ENCODE results near the gene NRF1.

DNA sequence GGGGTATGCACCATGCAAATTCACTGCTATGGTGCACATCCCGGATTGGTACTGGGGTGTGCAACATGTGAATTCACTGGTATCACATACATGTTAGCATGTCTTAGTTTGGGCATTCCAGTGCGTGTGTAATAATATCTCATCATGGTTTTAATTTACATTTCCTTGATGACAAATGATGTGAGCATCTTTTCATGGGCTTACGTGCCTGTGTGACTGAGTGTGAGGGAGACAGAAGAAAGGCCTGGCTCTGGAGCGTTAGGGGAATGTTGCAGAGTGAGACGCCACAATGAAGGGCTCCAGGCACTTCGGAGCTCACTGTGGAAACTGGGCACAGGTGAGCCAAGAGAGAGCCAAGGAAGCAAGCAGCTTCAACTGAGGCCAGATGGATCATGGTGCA, 178.6 kb downstream of the NRF1 start:
- TF ChIP-seq, protein P1, sequence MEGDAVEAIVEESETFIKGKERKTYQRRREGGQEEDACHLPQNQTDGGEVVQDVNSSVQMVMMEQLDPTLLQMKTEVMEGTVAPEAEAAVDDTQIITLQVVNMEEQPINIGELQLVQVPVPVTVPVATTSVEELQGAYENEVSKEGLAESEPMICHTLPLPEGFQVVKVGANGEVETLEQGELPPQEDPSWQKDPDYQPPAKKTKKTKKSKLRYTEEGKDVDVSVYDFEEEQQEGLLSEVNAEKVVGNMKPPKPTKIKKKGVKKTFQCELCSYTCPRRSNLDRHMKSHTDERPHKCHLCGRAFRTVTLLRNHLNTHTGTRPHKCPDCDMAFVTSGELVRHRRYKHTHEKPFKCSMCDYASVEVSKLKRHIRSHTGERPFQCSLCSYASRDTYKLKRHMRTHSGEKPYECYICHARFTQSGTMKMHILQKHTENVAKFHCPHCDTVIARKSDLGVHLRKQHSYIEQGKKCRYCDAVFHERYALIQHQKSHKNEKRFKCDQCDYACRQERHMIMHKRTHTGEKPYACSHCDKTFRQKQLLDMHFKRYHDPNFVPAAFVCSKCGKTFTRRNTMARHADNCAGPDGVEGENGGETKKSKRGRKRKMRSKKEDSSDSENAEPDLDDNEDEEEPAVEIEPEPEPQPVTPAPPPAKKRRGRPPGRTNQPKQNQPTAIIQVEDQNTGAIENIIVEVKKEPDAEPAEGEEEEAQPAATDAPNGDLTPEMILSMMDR (IDR thresholded peaks at IDR 0.05; ENCODE audit: low read length): no peak
- no peak for TF ChIP-seq EZH2 (IDR thresholded peaks at IDR 0.05; ENCODE audit: borderline replicate concordance, low read length)
